Adipose tissue (tissue), 3 donors: ENCODE data around the gene ZC3H14. TPM values are rescaled to one million over a fixed set of nuclear protein-coding genes. Genes with fewer than 3 reads are reported as not detected.
"Not testable (repeated sequence)": the region's sequence is repeated elsewhere in the genome, so short reads cannot be mapped to it uniquely, and the experiment has no call there.

Source experiments
- H3K27ac ChIP-seq: one replicate; pipeline ENCODE4 v1.5.1; 2013; ENCODE audit warnings: low read depth, low read length
- WGBS, 3 donors: extraction: QIAGEN DNeasy Blood & Tissue Kit; methylation state at CpG; one replicate each; pipeline ENCODE4 v1.1.7; 2013; 5-methylcytosine and 5-hydroxymethylcytosine counted together
- polyA plus RNA-seq, 3 donors: library from polyadenylated mRNA; stranded (reverse); fragments of 200-250 nt; gene quantifications; one replicate each; pipeline ENCODE4 v1.2.3, GENCODE V29; 2013
- donor health status: healthy with polysubstance abuse.
- donor health status: Bipolar disorder and iron deficiency.
- donor health status: healthy.

The ZC3H14 gene
- polyA plus RNA-seq, result 10 to 100 TPM; 18.0 to 23.5 (median 22.7) TPM

DNA sequence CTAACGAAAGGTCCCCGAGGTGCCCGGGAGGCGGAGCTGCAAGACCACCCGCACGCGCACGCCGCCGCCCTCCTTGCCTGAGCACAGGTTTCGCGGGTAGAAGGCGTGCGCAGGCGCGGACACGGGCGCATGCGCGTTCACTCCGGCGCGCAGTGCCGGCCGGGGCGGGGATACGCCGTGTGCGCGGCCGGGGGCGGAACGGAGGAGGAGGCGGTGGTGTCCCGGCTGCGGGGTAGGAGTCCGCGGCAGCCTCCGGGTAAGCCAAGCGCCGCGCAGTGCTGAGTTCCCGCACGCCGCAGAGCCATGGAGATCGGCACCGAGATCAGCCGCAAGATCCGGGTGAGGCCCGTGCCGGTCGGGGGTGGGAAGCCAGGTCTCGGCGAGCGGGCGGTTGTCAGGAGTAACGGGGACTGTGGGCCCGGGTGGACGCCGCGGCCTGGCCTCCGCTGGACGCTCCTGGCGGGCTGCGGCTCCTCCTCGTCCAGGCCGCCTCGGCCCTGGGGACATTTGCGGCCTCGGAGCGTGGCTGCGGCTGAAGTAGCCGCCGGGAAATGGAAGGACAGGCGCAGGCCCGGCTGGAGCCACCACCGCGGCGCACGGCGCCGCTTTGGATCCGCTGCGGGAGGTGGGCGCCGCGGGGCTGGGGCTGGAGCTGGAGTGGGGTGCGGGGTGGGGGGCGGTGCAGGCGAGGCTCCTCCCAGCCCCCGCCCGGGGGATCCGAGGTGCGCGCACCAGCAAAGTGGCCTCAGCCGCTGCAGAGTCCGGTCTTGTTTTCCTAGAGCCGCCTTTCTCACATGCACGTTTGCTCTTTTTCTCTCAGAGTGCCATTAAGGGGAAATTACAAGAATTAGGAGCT lies at the start of gene ZC3H14:
ZC3H14 (plus strand) TSS at position 207 of the 856 bp plus-strand sequence; CDS start at position 304, 97 bp downstream.
- H3K27ac ChIP-seq, result no peak within 1 kb of the TSS
- WGBS, 3 donors, result 0 to 1% (median 1%) methylated on average over 73 to 99 of the region's 99 CpGs

DNA sequence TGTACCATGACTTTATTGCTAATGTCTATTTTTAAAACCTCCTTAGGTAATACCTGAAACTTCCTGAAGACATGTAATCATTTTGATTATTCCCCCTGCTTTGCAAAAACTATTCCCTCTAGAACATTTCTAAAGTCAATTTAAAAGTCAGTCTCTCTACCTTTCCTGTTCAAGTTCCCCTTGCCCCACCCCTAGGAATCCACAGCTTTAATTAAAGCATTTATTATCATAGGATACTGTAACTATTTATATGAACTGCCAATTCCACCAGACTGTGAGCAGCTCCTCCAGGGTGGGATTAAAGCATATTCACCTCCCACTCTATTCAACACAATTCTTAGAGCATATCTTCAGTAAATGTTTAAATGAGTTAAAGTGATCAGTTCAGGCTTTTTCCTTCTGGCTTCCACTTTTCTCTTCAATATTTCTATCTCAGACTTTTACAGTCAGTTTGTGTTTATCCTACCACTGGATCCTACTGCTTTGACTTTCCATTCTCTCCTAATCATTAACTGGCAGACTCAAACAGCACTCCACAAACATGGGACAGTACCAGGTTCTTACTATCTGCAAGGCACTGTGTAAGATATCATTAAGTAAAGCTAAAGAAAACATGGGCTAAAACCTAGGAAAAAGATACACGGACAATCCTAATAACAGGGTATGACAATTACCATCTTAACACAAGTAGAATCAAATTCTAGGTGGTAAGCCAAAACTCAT lies 47.2 kb upstream of the ZC3H14 start:
- H3K27ac ChIP-seq, result no peak overlapping the region

GRCh38 chr14:88516861-88517357 lies 45.9 kb upstream of the ZC3H14 start:
- no peak overlapping the region for H3K27ac ChIP-seq
- WGBS, 3 donors, result 31 to 79% (median 72%) methylated on average over 7 of the region's 7 CpGs

More for the DNA sequence above, 47.2 kb upstream of the ZC3H14 start:
- WGBS, 3 donors, result 26 to 84% (median 80%) methylated on average over 1 of the region's 1 CpG

- 78 to 88% (median 86%) methylated on average over 5 of the region's 5 CpGs for WGBS, 3 donors
- H3K27ac ChIP-seq, result no peak overlapping the region
These were observed 44.0 kb upstream of the ZC3H14 start for GRCh38 chr14:88518592-88519512.

DNA sequence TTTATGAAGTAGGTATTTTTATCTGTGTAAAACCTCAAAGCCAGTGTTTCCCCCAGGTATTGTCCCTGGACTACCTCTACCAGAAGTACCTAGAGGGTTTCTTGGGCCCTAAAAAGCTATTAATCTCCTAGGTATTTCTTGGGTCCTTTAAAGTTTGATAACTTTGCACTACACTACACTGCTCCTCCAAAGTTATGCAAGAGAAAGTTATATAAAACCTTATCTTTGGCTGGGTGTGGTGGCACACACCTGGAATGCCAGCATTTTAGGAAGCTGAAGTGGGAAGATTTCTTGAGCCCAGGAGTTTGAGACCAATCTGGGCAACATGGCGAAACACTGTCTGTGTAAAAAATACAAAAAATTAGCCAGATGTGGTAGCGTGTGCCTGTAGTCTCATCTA lies 42.9 kb upstream of the ZC3H14 start:
- no peak overlapping the region for H3K27ac ChIP-seq
- WGBS, 3 donors, result 92 to 98% (median 94%) methylated on average over 2 of the region's 2 CpGs

DNA sequence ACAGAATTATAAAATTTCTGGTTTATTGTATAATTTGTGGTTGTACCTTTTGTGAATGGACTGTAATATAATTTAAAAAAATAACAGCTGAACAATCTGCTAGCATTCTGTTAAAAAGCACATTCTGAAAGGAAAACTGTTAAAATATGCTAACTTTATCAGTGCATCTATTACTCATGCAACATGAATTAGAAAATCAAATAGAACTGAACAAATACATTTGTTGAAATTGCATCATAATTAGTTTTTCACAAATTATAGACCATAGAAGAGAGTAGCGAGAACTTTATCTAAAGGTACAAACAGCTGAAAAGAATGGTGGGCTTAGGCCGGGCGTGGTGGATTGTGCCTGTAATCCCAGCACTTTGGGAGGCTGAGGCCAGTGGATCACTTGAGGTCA lies 41.0 kb upstream of the ZC3H14 start:
- WGBS, 3 donors, result 58 to 77% (median 69%) methylated on average over 3 of the region's 3 CpGs
- H3K27ac ChIP-seq, result no peak overlapping the region

DNA sequence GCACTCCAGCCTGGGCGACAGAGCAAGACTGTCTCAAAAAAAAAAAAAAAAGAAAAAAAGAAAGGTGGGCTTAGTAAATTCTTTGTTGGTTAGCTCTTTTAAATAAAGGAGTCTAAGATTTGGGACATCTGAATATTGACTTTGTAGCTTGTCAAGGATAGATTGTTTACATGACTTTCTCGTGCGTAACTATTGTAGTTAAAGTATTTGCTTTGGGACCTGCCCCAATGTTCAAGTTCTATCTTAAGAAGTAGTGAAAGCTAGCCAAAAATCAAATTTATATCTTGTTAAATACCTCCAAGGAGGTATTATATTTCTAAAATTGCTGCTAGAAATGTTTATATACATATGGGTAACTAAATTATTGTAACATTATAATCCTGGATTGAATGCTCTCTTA lies 40.4 kb upstream of the ZC3H14 start:
- 61 to 96% (median 88%) methylated on average over 3 of the region's 3 CpGs for WGBS, 3 donors
- no peak overlapping the region for H3K27ac ChIP-seq

DNA sequence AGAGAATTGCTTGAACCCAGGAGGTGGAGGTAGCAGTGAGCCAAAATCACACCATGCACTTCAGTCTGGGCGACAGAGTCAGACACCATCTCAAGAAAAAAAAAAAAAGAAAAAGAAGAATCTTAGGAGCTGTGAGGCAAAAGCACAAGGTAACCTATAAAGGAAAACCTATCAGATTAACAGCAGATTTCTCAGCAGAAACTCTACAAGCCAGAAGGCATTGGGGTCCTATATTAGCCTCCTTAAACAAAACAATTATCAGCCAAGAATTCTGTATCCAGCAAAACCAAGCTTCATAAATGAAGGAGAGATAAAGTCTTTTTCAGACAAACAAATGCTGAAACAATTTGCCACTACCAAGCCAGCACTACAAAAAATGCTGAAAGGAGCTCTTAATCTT lies 32.9 kb upstream of the ZC3H14 start:
- 93 to 100% (median 100%) methylated on average over 1 of the region's 1 CpG for WGBS, 3 donors
- not testable (repeated sequence) for H3K27ac ChIP-seq

GRCh38 chr14:88533064-88533602 lies 29.7 kb upstream of the ZC3H14 start:
- 94 to 95% (median 94%) methylated on average over 6 of the region's 6 CpGs for WGBS, 3 donors

GRCh38 chr14:88535149-88535548 lies 27.7 kb upstream of the ZC3H14 start:
- H3K27ac ChIP-seq, result no peak overlapping the region
- WGBS, 3 donors, result 27 to 39% (median 35%) methylated on average over 4 of the region's 4 CpGs

More at GRCh38 chr14:88533064-88533602, 29.7 kb upstream of the ZC3H14 start:
- H3K27ac ChIP-seq, result no peak overlapping the region

GRCh38 chr14:88535813-88536212 lies 27.0 kb upstream of the ZC3H14 start:
- WGBS, 3 donors, result 20 to 40% (median 38%) methylated on average over 4 of the region's 4 CpGs
- no peak overlapping the region for H3K27ac ChIP-seq

DNA sequence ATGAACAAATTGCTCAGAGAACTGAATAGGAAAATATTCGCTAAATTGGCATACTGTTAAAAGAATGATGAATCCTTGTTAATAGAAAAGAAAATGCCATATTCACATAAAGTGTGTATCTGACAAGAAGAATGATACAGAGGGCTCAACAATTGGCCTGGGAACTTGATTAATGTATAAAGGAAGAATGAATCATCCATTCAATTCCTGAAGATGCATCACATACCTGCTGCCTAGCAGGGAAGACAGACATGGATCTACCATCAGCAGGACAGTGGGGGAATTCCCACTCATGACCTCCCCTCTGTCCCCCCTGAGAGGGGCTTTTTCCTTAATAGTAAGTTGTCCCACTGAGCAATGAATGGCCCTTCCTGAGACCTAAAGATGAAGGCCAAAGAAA lies 21.5 kb upstream of the ZC3H14 start:
- WGBS, 3 donors, result 92 to 97% (median 94%) methylated on average over 1 of the region's 1 CpG
- H3K27ac ChIP-seq, result no peak overlapping the region

- no peak overlapping the region for H3K27ac ChIP-seq
- WGBS, 3 donors, result 83 to 93% (median 87%) methylated on average over 6 of the region's 6 CpGs
These were observed 19.7 kb upstream of the ZC3H14 start for GRCh38 chr14:88542857-88543795.

DNA sequence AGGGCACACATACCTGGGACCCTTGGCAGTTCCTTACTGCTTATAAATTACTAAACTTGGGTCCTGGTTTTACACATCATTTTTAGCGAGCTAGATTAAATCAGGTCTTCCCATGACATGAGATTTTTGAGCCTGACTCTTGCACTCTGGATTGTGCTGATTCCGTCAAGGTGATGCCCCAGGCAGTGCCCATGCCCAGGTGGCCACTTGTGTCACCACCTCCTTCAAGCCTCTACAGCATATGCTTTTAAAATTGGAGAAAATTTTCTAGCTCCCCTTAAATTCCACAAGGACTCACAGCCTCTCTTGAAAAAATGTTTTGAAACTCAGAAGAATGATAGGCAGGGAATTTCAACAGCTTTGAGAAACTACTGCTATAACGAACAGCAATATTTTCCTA lies 17.6 kb upstream of the ZC3H14 start:
- no peak overlapping the region for H3K27ac ChIP-seq
- WGBS, 3 donors, result 86 to 90% (median 88%) methylated on average over 3 of the region's 3 CpGs

- H3K27ac ChIP-seq, result no peak overlapping the region
- WGBS, 3 donors, result 43 to 78% (median 67%) methylated on average over 4 of the region's 4 CpGs
These were observed 16.0 kb upstream of the ZC3H14 start for GRCh38 chr14:88546621-88547385.

DNA sequence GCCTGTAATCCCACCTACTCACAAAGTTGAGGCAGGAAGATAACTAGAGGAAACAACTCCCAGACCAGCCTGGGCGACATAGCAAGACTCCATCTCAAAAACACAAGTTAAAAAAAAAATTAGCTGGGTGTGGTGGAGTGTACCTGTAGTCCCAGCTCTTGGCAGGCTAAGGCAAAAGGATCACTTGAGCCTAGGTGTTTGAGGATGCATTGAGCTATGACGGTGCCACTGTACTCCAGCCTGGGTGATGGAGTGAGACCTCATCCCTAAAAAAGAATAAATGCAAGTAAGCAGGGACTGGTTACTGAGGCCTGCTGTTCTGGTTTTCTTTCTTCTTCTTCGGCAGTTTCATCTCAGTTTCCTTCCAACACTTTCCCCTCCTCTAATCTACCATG lies 15.5 kb upstream of the ZC3H14 start:
- no peak overlapping the region for H3K27ac ChIP-seq
- WGBS, 3 donors, result 80 to 90% (median 85%) methylated on average over 3 of the region's 3 CpGs
